ENCODE data around the gene PARP15.
A peak's percentile ranks its signal among the peaks of the same experiment; 100 is the strongest.

PARP15 gene

DNA sequence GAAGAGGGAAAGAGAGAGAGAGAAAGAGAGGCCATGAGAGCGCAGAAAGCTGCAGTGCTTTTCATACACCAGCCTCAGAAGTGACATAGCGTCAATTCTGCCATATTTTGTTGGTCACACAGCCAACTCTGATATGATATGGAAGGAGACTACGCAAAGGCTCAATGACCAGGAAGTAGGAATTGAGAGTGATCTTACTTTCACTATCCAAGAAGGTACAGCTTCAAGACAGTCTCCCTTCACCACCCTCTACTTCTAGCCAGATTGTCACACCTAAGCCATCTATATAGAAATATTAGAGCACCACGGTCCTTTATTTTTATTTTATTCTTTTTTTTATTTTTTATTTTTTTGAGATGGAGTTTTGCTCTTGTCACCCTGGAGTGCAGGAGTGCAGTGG, 21.1 kb downstream of the PARP15 start:
- TF ChIP-seq, protein P1, sequence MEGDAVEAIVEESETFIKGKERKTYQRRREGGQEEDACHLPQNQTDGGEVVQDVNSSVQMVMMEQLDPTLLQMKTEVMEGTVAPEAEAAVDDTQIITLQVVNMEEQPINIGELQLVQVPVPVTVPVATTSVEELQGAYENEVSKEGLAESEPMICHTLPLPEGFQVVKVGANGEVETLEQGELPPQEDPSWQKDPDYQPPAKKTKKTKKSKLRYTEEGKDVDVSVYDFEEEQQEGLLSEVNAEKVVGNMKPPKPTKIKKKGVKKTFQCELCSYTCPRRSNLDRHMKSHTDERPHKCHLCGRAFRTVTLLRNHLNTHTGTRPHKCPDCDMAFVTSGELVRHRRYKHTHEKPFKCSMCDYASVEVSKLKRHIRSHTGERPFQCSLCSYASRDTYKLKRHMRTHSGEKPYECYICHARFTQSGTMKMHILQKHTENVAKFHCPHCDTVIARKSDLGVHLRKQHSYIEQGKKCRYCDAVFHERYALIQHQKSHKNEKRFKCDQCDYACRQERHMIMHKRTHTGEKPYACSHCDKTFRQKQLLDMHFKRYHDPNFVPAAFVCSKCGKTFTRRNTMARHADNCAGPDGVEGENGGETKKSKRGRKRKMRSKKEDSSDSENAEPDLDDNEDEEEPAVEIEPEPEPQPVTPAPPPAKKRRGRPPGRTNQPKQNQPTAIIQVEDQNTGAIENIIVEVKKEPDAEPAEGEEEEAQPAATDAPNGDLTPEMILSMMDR (conservative IDR thresholded peaks at IDR 0.05; ENCODE audit: low read depth, low read length) = no peak
- H3K4me3 ChIP-seq (ENCODE audit: low read length) = no peak overlapping the region
- DNase-seq (ENCODE audit: low read depth) = no peak

DNA sequence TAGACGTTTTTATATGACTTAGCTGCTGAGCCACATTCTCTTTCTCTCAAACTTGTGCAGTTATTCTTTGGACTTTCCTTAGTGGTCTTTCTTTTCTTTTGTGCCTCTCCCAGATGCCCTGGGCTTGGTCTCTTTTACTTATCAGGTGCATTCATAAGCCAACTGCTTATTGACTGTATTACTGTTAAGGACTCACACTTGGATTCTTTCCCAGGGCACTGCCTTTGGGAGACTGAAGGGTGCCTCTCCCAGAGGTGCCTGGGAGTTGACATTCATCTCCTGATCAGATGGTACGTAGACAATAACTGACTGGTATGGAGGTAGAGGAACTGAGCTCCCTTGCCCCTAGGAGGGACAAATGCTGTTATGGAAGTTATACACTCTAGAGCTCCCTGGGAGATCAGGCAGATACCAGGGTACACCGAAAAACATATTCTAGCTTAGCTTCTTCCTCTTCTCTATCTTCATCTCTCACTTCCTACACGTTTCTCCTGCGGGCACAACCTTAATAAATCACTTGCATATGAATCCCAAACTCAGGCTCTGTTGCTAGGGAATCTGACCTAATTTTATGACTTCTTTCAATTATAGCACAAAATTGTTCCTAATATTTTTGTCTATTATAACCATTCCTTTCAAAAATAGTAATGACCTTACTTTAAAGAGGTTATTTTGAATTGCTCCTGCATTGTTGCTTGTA, 24.7 kb downstream of the PARP15 start:
- TF ChIP-seq, protein P1 (conservative IDR thresholded peaks at IDR 0.05; ENCODE audit: low read depth, low read length) = no peak
- DNase-seq (ENCODE audit: low read depth) = no peak
- H3K4me3 ChIP-seq (ENCODE audit: low read length) = no peak overlapping the region

DNA sequence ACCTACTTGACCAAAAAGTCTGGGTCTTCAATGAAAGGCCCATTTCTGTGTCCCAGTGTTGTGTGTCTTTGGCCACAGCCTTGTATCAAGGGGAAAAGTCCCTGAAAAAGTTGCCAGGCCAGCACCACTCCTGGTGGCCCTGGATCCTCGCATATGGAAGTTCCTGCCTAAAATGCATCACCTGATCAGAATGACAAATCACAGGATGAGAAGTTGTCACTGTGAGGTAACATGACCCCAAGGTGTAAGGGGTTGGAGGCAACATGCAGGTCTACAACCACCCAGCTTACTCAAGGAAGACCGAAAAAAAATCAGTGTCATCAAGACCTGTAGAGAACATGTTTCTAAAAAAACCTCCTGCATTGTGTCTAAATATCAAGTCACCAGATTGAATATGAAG, 25.6 kb downstream of the PARP15 start:
- no peak for DNase-seq (ENCODE audit: low read depth)
- TF ChIP-seq, protein P1 (conservative IDR thresholded peaks at IDR 0.05; ENCODE audit: low read depth, low read length) = no peak
- no peak overlapping the region for H3K4me3 ChIP-seq (ENCODE audit: low read length)

DNA sequence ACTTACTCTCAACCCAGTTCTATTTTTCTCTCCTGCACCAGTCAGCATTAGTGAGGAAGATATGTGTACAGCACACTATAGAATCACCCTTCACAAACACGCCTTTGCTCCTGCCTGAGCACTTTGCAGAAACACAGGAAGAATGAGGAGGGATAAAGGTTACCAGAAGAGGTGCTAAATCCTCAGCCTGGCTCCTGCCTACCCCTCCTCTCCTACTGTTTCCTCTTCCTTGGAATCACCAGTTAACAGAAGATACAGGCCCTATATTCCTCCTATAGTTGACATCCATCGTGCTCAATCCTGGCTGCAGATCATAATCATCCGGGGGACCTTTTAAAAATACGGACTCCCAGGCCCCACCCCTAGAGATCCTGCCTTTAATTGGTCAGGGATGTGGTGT, 28.9 kb downstream of the PARP15 start:
- DNase-seq (ENCODE audit: low read depth) = no peak
- no peak overlapping the region for H3K4me3 ChIP-seq (ENCODE audit: low read length)
- TF ChIP-seq, protein P1 (conservative IDR thresholded peaks at IDR 0.05; ENCODE audit: low read depth, low read length) = no peak

DNA sequence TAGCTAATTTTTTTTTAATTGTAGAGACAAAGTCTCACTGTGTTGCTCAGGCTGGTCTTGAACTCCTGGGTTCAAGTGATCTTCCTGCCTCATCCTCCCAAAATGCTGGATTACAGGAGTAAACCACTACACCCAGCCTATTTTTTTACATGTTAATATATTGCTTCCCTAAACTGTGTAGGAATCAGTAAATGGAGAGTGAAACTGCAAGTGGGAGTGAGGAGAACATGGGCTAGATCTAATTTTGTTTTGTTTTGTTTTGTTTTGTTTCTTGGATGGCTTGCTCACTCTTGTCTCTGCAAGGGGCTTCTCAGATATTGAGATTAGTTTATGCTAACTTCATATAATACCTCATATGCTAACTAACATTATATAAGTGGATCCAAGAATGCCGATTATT, 31.5 kb downstream of the PARP15 start:
- no peak overlapping the region for H3K4me3 ChIP-seq (ENCODE audit: low read length)
- TF ChIP-seq, protein P1 (conservative IDR thresholded peaks at IDR 0.05; ENCODE audit: low read depth, low read length) = no peak
- DNase-seq (ENCODE audit: low read depth) = no peak

DNA sequence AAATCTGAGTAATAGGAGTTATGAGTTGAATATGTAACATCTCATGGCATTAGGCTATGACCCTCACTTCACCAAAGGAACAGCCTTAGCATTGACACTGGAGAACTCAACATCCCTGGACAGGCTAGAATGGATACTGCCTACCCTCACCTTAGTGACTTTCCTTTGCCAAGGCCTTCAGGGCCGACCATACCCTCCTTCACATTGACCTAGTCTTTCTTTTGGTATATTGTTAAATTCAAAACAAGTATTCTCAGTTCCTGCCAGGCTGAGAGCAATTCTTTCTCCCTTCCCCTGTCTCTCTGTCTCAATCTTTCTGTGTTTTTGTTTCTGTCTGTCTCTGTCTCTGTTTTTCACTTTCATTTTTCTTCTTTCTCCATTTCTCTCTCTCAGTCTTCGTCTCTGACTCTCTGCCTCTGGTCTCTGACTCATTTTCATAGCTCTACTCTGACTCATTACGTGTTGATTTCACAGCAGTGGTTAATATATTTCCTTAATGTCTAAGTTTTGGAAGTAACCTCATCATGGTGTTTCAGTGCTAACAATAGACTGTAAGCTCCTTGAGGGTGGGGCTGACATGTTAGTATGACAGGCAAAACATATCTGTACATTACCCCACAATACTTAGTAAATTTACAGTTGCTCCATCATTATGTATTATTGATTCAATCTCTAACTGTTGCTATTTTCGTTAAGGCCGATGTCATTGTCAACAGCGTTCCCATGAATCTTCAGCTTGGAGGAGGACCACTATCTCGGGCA, 32.5 kb downstream of the PARP15 start:
- DNase-seq (ENCODE audit: low read depth) = peak; percentile 22
- H3K4me3 ChIP-seq (ENCODE audit: low read length) = no peak overlapping the region
- TF ChIP-seq, protein P1 (conservative IDR thresholded peaks at IDR 0.05; ENCODE audit: low read depth, low read length) = no peak

DNA sequence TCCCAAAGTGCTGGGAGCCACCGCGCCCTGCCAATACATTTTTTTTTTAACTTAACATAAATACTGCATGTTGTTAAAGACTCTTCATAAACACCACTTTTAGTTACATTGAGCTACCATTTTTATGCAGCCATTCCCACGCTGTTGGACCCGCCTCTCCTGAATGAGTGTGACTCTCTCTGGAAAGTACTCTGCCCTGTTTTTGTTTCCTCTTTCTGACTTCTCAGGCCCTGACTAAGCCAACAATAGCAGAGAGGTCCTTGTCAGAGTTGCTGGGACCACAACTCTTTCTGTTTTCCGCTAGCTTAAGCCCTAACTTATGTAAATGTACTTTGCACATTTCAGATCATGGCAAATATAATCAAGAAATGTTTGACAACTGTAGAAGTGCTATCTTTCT, 35.2 kb downstream of the PARP15 start:
- H3K4me3 ChIP-seq (ENCODE audit: low read length) = no peak overlapping the region
- TF ChIP-seq, protein P1 (conservative IDR thresholded peaks at IDR 0.05; ENCODE audit: low read depth, low read length) = no peak
- DNase-seq (ENCODE audit: low read depth) = no peak
